ENCODE results near the gene KIF3B.
"Not testable (repeated sequence)": the region's sequence is repeated elsewhere in the genome, so short reads cannot be mapped to it uniquely, and the experiment has no call there.

The KIF3B gene

GRCh38 chr20:32252189-32252588 is 25.3 kb upstream of the KIF3B start:
- no peak for TF ChIP-seq EZH2phosphoT487 (IDR thresholded peaks at IDR 0.05; ENCODE audit: low read length)
- no peak for TF ChIP-seq EZH2 (optimal IDR thresholded peaks at IDR 0.05; ENCODE audit: low read depth, low read length)
- TF ChIP-seq, protein P1, sequence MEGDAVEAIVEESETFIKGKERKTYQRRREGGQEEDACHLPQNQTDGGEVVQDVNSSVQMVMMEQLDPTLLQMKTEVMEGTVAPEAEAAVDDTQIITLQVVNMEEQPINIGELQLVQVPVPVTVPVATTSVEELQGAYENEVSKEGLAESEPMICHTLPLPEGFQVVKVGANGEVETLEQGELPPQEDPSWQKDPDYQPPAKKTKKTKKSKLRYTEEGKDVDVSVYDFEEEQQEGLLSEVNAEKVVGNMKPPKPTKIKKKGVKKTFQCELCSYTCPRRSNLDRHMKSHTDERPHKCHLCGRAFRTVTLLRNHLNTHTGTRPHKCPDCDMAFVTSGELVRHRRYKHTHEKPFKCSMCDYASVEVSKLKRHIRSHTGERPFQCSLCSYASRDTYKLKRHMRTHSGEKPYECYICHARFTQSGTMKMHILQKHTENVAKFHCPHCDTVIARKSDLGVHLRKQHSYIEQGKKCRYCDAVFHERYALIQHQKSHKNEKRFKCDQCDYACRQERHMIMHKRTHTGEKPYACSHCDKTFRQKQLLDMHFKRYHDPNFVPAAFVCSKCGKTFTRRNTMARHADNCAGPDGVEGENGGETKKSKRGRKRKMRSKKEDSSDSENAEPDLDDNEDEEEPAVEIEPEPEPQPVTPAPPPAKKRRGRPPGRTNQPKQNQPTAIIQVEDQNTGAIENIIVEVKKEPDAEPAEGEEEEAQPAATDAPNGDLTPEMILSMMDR (IDR thresholded peaks at IDR 0.05; ENCODE audit: low read length), result no peak
- H3K79me2 ChIP-seq (ENCODE audit: low read length), result no peaks in the 10 kb centered on the region
- H3K27ac ChIP-seq (ENCODE audit: low read length), result no peak overlapping the region
- no peaks in the 10 kb centered on the region for H3K9me3 ChIP-seq (replicated peaks; ENCODE audit: insufficient read depth, low read length)
- no peak for DNase-seq
- no peaks in the 10 kb centered on the region for H3K4me1 ChIP-seq (ENCODE audit: low read length)
- no peak overlapping the region for H2AFZ ChIP-seq (ENCODE audit: low read length)
- no peak overlapping the region for H3K4me3 ChIP-seq (ENCODE audit: low read length)
- H3K9ac ChIP-seq (ENCODE audit: low read length), result no peak overlapping the region
- H3K4me2 ChIP-seq (ENCODE audit: low read depth, low read length), result no peak overlapping the region
- H3F3A ChIP-seq (ENCODE audit: insufficient read depth, low read length), result 0 out of 2 replicates have a peak, but pooled peaks cover 3% of the 10 kb centered on the region
- no peaks in the 10 kb centered on the region for H3K36me3 ChIP-seq (replicated peaks; ENCODE audit: insufficient read depth, low read length)
- no peaks in the 10 kb centered on the region for H3K9me2 ChIP-seq (replicated peaks; ENCODE audit: insufficient read depth, low read length)
- no peaks in the 10 kb centered on the region for H4K20me1 ChIP-seq (ENCODE audit: insufficient read depth, low read length)
- H3K27me3 ChIP-seq (replicated peaks; ENCODE audit: insufficient read depth, low read length), result no peaks in the 10 kb centered on the region

DNA sequence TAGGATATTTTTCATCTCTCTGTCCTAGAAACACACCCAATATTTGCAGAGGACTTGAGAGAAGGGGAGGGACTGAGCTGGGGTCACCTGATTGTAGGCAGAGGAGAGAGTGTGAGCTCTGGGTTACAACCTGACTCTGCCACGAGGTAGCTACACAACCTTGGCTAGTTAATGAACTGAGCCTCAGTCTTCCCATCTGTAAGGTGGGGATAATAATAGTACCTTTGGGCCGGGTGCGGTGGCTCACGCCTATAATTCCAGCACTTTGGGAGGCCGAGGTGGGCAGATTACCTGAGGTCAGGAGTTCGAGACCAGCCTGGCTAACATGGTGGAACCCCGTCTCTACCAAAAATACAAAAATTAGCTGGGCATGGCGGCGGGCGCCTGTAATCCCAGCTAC is 16.5 kb upstream of the KIF3B start:
- not testable (repeated sequence) for H3K4me2 ChIP-seq (ENCODE audit: low read depth, low read length); H3K9me2 ChIP-seq (replicated peaks; ENCODE audit: insufficient read depth, low read length); H4K20me1 ChIP-seq (ENCODE audit: insufficient read depth, low read length); H3K79me2 ChIP-seq (ENCODE audit: low read length); H3K9me3 ChIP-seq (replicated peaks; ENCODE audit: insufficient read depth, low read length); H3K36me3 ChIP-seq (replicated peaks; ENCODE audit: insufficient read depth, low read length); H3K27ac ChIP-seq (ENCODE audit: low read length); DNase-seq; H3K4me3 ChIP-seq (ENCODE audit: low read length); H3F3A ChIP-seq (ENCODE audit: insufficient read depth, low read length); H3K4me1 ChIP-seq (ENCODE audit: low read length); H2AFZ ChIP-seq (ENCODE audit: low read length); H3K9ac ChIP-seq (ENCODE audit: low read length); H3K27me3 ChIP-seq (replicated peaks; ENCODE audit: insufficient read depth, low read length)

DNA sequence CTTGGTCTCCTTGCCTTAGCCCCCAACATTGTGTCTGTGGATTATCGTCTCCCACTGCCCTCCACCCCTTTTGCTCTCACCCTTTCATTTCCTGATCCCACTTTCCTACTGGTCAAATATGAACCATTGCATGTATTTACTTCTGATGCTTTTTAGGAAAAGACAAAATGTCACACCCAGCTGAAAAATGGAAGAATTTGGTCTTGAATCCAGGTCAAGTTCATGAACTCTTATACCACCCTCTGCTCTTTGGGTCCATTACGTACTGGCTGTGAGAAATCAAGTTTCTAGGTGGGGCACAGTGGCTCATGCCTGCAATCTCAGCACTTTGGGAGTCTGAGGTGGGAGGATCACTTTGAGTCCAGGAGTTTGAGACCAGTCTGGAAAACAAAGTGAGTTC is 15.8 kb upstream of the KIF3B start:
- no peak for DNase-seq
- Histone ChIP-seq H3K27me3 (replicated peaks; ENCODE audit: insufficient read depth, low read length) (no peaks in the 10 kb centered on the region), H3F3A (ENCODE audit: insufficient read depth, low read length) (no peaks in the 10 kb centered on the region), H3K36me3 (replicated peaks; ENCODE audit: insufficient read depth, low read length) (no peaks in the 10 kb centered on the region), H4K20me1 (ENCODE audit: insufficient read depth, low read length) (no peaks in the 10 kb centered on the region), H3K4me3 (ENCODE audit: low read length) (no peak overlapping the region), H3K9ac (ENCODE audit: low read length) (no peak overlapping the region), H2AFZ (ENCODE audit: low read length) (no peak overlapping the region), H3K9me2 (replicated peaks; ENCODE audit: insufficient read depth, low read length) (no peaks in the 10 kb centered on the region), H3K4me1 (ENCODE audit: low read length) (no peaks in the 10 kb centered on the region), H3K27ac (ENCODE audit: low read length) (no peak overlapping the region), H3K9me3 (replicated peaks; ENCODE audit: insufficient read depth, low read length) (no peaks in the 10 kb centered on the region), H3K79me2 (ENCODE audit: low read length) (no peaks in the 10 kb centered on the region), H3K4me2 (ENCODE audit: low read depth, low read length) (no peak overlapping the region)
- TF ChIP-seq EZH2 (optimal IDR thresholded peaks at IDR 0.05; ENCODE audit: low read depth, low read length), result no peak
- no peak for TF ChIP-seq EZH2phosphoT487 (IDR thresholded peaks at IDR 0.05; ENCODE audit: low read length)
- TF ChIP-seq, protein P1 (IDR thresholded peaks at IDR 0.05; ENCODE audit: low read length), result no peak

DNA sequence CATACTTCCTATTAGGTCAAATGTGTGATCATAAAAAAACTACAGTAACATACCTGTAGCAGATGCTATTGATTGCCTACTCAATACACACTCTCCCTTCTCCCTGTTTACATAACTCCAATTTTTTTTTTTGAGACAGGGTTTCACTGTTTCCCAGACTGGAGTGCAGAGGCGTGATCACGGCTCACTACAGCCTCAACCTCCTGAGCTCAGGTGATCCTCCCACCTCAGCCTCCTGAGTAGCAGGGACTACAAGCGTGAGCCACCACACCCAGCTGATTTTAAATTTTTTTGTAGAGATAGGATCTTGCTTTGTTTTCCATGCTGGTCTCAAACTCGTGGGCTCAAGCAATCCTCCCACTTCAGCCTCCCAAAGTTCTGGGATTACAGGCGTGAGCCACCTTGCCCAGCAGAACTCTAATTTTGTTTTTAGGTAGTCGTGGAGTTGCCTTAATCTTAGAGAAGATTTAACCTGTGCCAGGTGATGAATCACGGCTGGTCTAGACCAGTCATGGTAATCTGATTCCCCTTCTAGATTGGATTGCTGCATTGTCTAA is 14.0 kb upstream of the KIF3B start:
- H3K4me3 ChIP-seq (ENCODE audit: low read length), result no peak overlapping the region
- H3K4me1 ChIP-seq (ENCODE audit: low read length), result no peaks in the 10 kb centered on the region
- H3F3A ChIP-seq (ENCODE audit: insufficient read depth, low read length), result no peaks in the 10 kb centered on the region
- no peaks in the 10 kb centered on the region for H3K27me3 ChIP-seq (replicated peaks; ENCODE audit: insufficient read depth, low read length)
- no peaks in the 10 kb centered on the region for H3K79me2 ChIP-seq (ENCODE audit: low read length)
- H3K9me2 ChIP-seq (replicated peaks; ENCODE audit: insufficient read depth, low read length), result no peaks in the 10 kb centered on the region
- TF ChIP-seq, protein P1 (IDR thresholded peaks at IDR 0.05; ENCODE audit: low read length), result no peak
- no peak for TF ChIP-seq EZH2 (optimal IDR thresholded peaks at IDR 0.05; ENCODE audit: low read depth, low read length)
- no peak for TF ChIP-seq EZH2phosphoT487 (IDR thresholded peaks at IDR 0.05; ENCODE audit: low read length)
- no peak overlapping the region for H3K27ac ChIP-seq (ENCODE audit: low read length)
- H3K36me3 ChIP-seq (replicated peaks; ENCODE audit: insufficient read depth, low read length), result no peaks in the 10 kb centered on the region
- H2AFZ ChIP-seq (ENCODE audit: low read length), result no peak overlapping the region
- no peak overlapping the region for H3K9ac ChIP-seq (ENCODE audit: low read length)
- H4K20me1 ChIP-seq (ENCODE audit: insufficient read depth, low read length), result no peaks in the 10 kb centered on the region
- no peak overlapping the region for H3K4me2 ChIP-seq (ENCODE audit: low read depth, low read length)
- no peak for DNase-seq
- H3K9me3 ChIP-seq (replicated peaks; ENCODE audit: insufficient read depth, low read length), result no peaks in the 10 kb centered on the region
